ENCODE measurements around the gene FRK. TPM values are rescaled to one million over a fixed set of nuclear protein-coding genes. Genes with fewer than 3 reads are reported as not detected.
"Not testable (repeated sequence)": the region's sequence is repeated elsewhere in the genome, so short reads cannot be mapped to it uniquely, and the experiment has no call there.

Gene FRK
- total and polyA plus RNA-seq, 2 donors from 2014 or later: 5.9 to 25.0 TPM

DNA sequence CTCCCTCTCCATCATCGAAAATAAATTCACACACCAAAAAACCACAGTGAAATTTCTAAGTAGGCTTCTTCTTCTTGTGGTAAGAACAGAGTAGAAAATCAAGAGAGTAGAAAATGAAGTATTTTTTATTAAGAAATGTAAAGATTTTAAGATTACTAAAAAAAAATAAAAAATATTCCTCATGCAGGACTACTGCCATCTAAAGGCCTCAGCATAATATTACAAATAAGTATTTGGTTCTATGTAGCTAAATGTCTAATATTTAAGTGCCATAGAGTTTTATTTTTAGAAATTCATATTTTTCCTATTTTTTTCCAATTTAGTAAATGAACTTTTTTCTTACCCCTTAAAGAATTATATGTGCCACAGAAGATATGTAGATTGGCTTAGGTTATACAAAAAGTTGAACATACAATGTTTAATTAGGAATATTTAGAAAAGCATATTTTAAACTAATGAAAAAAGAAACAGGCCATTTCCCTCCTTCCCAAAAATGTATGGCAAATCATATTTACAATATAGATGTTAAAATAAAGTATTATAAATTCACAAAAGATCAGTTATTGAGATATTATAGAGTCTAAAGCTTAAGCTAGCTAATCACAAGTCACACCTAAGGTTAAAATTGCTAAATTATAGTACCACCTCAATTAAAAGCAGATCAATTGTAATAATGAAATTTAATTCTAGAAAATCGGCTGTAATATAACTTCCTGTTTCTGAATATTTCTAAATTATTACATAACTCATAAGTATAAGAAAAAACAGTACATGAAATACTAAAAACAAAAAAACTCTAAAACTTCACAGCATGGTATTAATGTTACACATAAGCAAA, 36.5 kb upstream of the FRK start:
- FAIRE-seq (peak; percentile 49), DNase-seq (no peak)
- Histone ChIP-seq H3K27ac (ENCODE audit: low read depth in 2 of 2, low read length in 2 of 2) (no peak overlapping the region), H3K9me3 (ENCODE audit: control insufficient read depth in 2 of 3, insufficient read depth in 1 of 3, low read length in 3 of 3) (peaks cover 0 to 7% (median 0%) of the 10 kb centered on the region in 3 donors), H3K9ac (ENCODE audit: low read length in 3 of 3) (no peak overlapping the region), H3K27me3 (ENCODE audit: control insufficient read depth, insufficient read depth, low read length) (no peaks in the 10 kb centered on the region), H3K4me3 (ENCODE audit: low read length in 3 of 3) (no peak overlapping the region), H3K4me1 (ENCODE audit: control insufficient read depth in 2 of 3, insufficient read depth in 2 of 3, low read depth in 1 of 3, low read length in 3 of 3) (peaks cover 0 to 14% (median 11%) of the 10 kb centered on the region in 3 donors), H3K36me3 (ENCODE audit: control insufficient read depth in 2 of 3, insufficient read depth in 3 of 3, low read length in 3 of 3) (no peaks in the 10 kb centered on the region)
- intact Hi-C loops (cut with DNase I): loop anchor here (10.0 kb wide), 1 partner anchor 82 kb away; no protein-coding TSS in a partner anchor
- TF ChIP-seq, protein P1, sequence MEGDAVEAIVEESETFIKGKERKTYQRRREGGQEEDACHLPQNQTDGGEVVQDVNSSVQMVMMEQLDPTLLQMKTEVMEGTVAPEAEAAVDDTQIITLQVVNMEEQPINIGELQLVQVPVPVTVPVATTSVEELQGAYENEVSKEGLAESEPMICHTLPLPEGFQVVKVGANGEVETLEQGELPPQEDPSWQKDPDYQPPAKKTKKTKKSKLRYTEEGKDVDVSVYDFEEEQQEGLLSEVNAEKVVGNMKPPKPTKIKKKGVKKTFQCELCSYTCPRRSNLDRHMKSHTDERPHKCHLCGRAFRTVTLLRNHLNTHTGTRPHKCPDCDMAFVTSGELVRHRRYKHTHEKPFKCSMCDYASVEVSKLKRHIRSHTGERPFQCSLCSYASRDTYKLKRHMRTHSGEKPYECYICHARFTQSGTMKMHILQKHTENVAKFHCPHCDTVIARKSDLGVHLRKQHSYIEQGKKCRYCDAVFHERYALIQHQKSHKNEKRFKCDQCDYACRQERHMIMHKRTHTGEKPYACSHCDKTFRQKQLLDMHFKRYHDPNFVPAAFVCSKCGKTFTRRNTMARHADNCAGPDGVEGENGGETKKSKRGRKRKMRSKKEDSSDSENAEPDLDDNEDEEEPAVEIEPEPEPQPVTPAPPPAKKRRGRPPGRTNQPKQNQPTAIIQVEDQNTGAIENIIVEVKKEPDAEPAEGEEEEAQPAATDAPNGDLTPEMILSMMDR (IDR thresholded peaks at IDR 0.05; ENCODE audit: borderline replicate concordance, extremely low read depth, insufficient read depth): peak; percentile 28

DNA sequence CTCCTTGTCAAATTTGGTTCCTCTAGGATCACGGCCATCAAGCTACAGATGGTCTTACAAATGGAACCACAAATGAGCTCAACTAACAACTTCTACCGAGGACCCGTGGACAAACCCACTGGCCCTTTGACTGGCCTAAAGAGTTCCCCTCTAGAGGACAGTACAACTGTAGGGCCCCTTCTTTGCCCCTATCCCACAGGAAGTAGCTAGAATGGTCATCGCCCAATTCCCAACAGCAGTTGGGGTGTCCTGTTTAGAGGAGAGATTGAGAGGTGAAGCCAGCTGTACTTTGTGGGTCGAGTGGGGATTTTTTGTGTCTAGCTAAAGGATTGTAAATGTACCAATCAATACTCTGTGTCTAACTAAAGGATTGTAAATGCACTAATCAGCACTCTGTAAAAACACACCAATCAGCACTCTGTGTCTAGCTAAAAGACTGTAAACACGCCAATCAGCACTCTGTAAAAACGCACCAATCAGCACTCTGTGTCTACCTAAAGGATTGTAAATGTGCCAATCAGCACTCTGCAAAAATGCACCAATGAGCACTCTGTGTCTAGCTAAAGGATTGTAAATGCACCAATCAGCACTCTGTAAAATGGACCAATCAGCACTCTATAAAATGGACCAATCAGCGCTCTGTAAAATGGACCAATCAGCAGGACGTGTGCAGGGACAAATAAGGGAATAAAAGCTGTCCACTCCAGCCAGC, 35.5 kb upstream of the FRK start:
- not testable (repeated sequence) for DNase-seq; H3K9me3 ChIP-seq (ENCODE audit: control insufficient read depth in 2 of 3, insufficient read depth in 1 of 3, low read length in 3 of 3); H3K36me3 ChIP-seq (ENCODE audit: control insufficient read depth in 2 of 3, insufficient read depth in 3 of 3, low read length in 3 of 3); FAIRE-seq; H3K27me3 ChIP-seq (ENCODE audit: control insufficient read depth, insufficient read depth, low read length); H3K4me1 ChIP-seq (ENCODE audit: control insufficient read depth in 2 of 3, insufficient read depth in 2 of 3, low read depth in 1 of 3, low read length in 3 of 3); H3K4me3 ChIP-seq (ENCODE audit: low read length in 3 of 3); H3K27ac ChIP-seq (ENCODE audit: low read depth in 2 of 2, low read length in 2 of 2); H3K9ac ChIP-seq (ENCODE audit: low read length in 3 of 3)
- intact Hi-C loops (cut with DNase I): loop anchor here (10.0 kb wide), 1 partner anchor 81 kb away; no protein-coding TSS in a partner anchor

DNA sequence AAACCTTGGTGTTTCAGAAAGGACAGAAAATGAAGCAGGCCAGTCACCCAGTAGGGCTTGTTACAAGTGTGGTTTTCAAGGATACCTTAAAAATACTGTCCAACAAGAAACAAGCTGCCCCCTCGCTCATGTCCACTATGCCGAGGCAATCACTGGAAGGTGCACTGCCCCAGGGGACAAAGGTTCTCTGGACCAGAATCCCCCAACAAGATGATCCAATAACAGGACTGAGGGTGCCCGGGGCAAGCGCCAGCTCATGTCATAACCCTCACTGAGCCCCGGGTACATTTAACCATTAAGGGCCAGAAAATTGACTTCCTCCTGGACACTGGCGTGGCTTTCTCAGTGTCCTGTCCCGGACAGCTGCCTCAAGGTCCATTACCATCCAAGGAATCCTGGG, 33.4 kb upstream of the FRK start:
- no peaks in the 10 kb centered on the region for H3K36me3 ChIP-seq (ENCODE audit: control insufficient read depth in 2 of 3, insufficient read depth in 3 of 3, low read length in 3 of 3)
- FAIRE-seq (no peak), DNase-seq (no peak)
- intact Hi-C loops (cut with DNase I): loop anchor here (10.0 kb wide), 1 partner anchor 79 kb away; no protein-coding TSS in a partner anchor
- H3K9ac ChIP-seq (ENCODE audit: low read length in 3 of 3): no peak overlapping the region
- TF ChIP-seq, protein P1 (IDR thresholded peaks at IDR 0.05; ENCODE audit: borderline replicate concordance, extremely low read depth, insufficient read depth): no peak
- peaks cover 0 to 4% (median 1%) of the 10 kb centered on the region in 3 donors for H3K4me1 ChIP-seq (ENCODE audit: control insufficient read depth in 2 of 3, insufficient read depth in 2 of 3, low read depth in 1 of 3, low read length in 3 of 3)
- no peaks in the 10 kb centered on the region for H3K27me3 ChIP-seq (ENCODE audit: control insufficient read depth, insufficient read depth, low read length)
- H3K9me3 ChIP-seq (ENCODE audit: control insufficient read depth in 2 of 3, insufficient read depth in 1 of 3, low read length in 3 of 3): peaks cover 0 to 7% (median 0%) of the 10 kb centered on the region in 3 donors
- no peak overlapping the region for H3K4me3 ChIP-seq (ENCODE audit: low read length in 3 of 3)
- H3K27ac ChIP-seq (ENCODE audit: low read depth in 2 of 2, low read length in 2 of 2): no peak overlapping the region

DNA sequence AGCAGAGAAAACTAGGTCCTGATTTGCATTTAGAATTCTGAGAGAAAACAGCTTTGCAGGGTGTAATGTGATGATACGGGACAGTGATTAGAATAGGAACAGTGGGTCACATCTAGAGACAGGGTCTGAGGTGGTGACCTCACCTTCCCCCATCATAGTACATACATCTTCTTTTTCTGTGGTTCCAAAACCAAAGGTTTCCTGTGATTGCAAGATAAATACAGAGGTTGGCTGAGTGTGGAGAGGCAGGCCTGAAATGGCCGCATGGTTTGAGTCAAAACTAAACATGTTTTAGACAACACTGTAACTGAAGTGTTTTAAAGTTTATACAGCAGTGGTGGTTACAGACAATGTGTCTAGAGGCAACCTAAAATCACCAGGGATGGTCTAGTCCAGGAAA, 29.6 kb upstream of the FRK start:
- no peak overlapping the region for H3K9ac ChIP-seq (ENCODE audit: low read length in 3 of 3)
- no peak overlapping the region for H3K4me3 ChIP-seq (ENCODE audit: low read length in 3 of 3)
- H3K4me1 ChIP-seq (ENCODE audit: control insufficient read depth in 2 of 3, insufficient read depth in 2 of 3, low read depth in 1 of 3, low read length in 3 of 3): no peaks in the 10 kb centered on the region
- H3K9me3 ChIP-seq (ENCODE audit: control insufficient read depth in 2 of 3, insufficient read depth in 1 of 3, low read length in 3 of 3): no peaks in the 10 kb centered on the region
- DNase-seq (no peak), FAIRE-seq (no peak)
- intact Hi-C loops (cut with DNase I): loop anchor here (10.0 kb wide), 1 partner anchor 75 kb away; no protein-coding TSS in a partner anchor
- TF ChIP-seq, protein P1 (IDR thresholded peaks at IDR 0.05; ENCODE audit: borderline replicate concordance, extremely low read depth, insufficient read depth): no peak
- H3K36me3 ChIP-seq (ENCODE audit: control insufficient read depth in 2 of 3, insufficient read depth in 3 of 3, low read length in 3 of 3): no peaks in the 10 kb centered on the region
- no peak overlapping the region for H3K27ac ChIP-seq (ENCODE audit: low read depth in 2 of 2, low read length in 2 of 2)
- no peaks in the 10 kb centered on the region for H3K27me3 ChIP-seq (ENCODE audit: control insufficient read depth, insufficient read depth, low read length)

All from kidney (tissue), 14 donors.